Fibroblast of skin of right quadriceps (primary cell): ENCODE data around the gene PPP2R3C.
A peak's percentile ranks its signal among the peaks of the same experiment; 100 is the strongest.
"Not testable (repeated sequence)": the region's sequence is repeated elsewhere in the genome, so short reads cannot be mapped to it uniquely, and the experiment has no call there.

Source experiments
- DNase-seq: peaks from one replicate; pipeline ENCODE4 v3.0.0-alpha.2; 2013

PPP2R3C gene

GRCh38 chr14:35050652-35051051, 71.1 kb downstream of the PPP2R3C start:
- peak; percentile 61 for DNase-seq

GRCh38 chr14:35047976-35048513, 73.7 kb downstream of the PPP2R3C start:
- DNase-seq, result no peak

- no peak for DNase-seq
These were observed 74.8 kb downstream of the PPP2R3C start for GRCh38 chr14:35046751-35047536.

- DNase-seq, result peak; percentile 96
These were observed 75.6 kb downstream of the PPP2R3C start, which contains the start of gene FAM177A1 for GRCh38 chr14:35046048-35046750. FAM177A1 (plus strand) TSS chr14:35046272; CDS start chr14:35046464, 192 bp downstream.

- no peak for DNase-seq
These were observed 76.1 kb downstream of the PPP2R3C start for GRCh38 chr14:35045798-35046047.

GRCh38 chr14:35044939-35045797, 76.6 kb downstream of the PPP2R3C start:
- peak; percentile 34 for DNase-seq

GRCh38 chr14:35043046-35043445, 78.7 kb downstream of the PPP2R3C start:
- DNase-seq, result no peak

- DNase-seq, result no peak
These were observed 79.2 kb downstream of the PPP2R3C start for GRCh38 chr14:35042632-35043031.

GRCh38 chr14:35038312-35038711, 83.5 kb downstream of the PPP2R3C start:
- not testable (repeated sequence) for DNase-seq
